Hepatic stellate cell (primary cell): ENCODE data around the gene RPRD2.
"Not testable (repeated sequence)": the region's sequence is repeated elsewhere in the genome, so short reads cannot be mapped to it uniquely, and the experiment has no call there.

Source experiments
- DNase-seq: peaks from one replicate; pipeline ENCODE4 v3.0.0; 2011; ENCODE audit warnings: low spot score

Gene RPRD2

GRCh38 chr1:150363426-150364230, at the start of gene RPRD2:
Gene RPRD2 (plus strand): TSS chr1:150364147. CDS start chr1:150364715, 568 bp downstream.
- DNase-seq: peak; percentile 99

DNA sequence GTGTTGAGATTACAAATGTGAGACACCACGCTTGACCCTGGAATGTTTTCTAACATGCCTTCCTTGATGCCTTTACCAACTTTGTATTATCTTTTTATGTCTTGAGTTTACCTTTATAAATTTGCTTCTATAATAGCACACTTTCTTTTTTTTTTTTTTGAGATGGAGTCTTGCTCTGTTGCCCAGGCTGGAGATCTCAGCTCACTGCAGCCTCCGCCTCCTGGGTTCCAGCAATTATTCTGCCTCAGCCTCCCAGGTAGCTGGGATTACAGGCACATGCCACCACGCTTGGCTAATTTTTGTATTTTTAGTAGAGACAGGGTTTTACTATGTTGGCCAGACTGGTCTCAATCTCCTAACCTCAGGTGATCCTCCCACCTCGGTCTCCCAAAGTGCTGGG, 49.3 kb upstream of the RPRD2 start:
- DNase-seq: not testable (repeated sequence)

DNA sequence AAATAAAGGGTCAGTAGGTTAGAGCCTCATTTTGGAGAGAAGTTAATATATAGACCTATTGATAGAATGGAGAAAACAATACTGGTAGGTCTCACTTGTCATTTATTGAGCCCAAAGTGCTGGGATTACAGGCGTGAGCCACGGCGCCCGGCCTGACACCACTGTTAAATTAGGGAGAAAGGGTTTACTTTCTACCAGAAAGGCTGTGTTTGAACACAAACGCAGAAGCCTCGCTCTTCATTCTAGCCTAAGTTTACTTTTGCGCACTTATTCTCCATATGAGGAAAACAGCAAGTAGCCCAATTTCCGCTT, 43.3 kb upstream of the RPRD2 start:
- DNase-seq: no peak

DNA sequence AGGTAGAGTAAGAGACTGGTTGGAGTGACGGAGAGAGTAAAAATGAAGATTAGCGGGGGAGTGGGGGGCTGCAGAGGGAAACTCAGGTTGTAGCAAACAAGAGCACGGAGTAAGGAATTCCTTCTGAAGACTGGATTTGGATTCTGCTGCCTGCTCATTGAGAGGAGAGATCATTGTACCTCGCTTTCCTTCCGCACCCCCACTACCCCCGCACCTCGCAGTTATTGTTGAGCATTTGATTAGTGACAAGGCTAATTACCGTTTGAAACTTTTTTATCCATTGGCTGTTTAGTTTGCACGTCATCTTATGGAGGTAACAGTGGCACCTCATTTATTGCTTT, 42.2 kb upstream of the RPRD2 start:
- peak; percentile 17 for DNase-seq

DNA sequence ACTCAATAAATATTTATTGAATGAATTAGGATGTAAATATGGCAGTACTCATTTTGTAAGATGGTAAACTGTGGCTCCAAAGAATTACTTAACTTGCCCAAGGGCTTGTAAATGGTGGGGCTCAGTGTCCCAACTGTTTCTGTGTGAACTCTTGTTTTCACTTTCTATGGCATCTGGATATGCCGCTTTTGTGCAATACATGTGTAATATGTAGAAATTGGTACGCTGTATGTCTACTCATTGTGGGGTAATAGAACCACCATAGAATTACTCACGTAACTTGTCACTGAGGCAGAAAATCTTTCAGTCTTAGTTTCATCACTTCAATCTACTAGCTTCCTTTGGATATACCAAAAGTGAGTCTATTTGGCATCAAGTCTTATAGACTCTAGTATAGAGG, 41.6 kb upstream of the RPRD2 start:
- DNase-seq: no peak

DNA sequence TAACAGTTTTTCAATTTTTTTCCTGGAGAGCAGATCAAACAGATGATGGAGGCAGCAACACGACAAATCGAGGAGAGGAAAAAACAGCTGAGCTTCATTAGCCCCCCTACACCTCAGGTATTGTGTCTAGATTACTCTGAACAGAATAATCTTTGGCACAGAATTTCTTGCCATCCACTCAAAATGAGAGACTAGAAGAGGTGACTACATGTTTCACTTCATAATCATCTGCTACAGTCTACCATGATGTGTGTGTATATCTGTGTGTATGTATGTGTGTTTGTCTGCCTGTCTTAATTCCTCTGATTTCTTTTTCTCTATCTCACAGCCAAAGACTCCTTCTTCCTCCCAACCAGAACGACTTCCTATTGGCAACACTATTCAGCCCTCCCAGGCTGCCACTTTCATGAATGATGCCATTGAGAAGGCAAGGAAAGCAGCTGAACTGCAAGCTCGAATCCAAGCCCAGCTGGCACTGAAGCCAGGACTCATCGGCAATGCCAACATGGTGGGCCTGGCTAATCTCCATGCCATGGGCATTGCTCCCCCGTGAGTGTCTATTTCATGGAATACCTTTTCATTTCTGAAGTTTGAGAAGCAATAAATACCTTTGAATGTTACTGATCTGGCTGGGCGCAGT, 31.2 kb upstream of the RPRD2 start:
- DNase-seq: no peak

DNA sequence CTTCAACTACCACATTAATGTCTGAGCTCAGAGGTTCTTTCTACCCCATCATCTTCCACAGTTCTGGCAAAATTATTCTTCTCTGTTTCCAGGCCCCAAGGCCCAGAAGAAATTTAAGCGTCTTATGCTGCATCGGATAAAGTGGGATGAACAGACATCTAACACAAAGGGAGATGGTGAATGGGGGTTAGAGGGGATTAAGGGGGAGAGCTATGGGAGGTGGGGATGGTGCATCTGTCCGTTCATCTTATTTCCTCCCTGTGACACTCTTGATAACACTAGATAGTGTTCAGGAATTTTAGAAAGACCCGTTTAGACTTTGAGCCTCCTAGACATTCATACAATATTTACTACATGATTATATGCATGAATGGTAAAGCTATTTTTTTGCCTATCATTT, 17.6 kb upstream of the RPRD2 start:
- no peak for DNase-seq

DNA sequence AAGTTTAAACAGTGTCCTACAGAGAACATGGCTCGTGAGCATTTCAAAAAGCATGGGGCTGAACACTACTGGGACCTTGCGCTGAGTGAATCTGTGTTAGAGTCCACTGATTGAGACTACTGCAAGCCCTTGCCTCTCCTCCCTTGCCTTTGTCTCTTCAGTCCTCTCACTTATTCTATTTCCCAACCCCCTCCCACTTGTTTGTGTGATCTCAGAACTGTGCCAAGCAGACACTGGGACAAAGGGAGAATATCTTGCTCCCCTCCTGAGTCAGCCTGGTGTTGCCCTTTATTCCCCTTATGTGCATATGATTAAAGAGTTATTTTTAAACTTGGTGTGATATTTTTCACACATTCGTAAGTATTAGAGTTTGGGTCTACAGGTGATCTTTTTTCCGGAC, 11.1 kb upstream of the RPRD2 start:
- DNase-seq: no peak

DNA sequence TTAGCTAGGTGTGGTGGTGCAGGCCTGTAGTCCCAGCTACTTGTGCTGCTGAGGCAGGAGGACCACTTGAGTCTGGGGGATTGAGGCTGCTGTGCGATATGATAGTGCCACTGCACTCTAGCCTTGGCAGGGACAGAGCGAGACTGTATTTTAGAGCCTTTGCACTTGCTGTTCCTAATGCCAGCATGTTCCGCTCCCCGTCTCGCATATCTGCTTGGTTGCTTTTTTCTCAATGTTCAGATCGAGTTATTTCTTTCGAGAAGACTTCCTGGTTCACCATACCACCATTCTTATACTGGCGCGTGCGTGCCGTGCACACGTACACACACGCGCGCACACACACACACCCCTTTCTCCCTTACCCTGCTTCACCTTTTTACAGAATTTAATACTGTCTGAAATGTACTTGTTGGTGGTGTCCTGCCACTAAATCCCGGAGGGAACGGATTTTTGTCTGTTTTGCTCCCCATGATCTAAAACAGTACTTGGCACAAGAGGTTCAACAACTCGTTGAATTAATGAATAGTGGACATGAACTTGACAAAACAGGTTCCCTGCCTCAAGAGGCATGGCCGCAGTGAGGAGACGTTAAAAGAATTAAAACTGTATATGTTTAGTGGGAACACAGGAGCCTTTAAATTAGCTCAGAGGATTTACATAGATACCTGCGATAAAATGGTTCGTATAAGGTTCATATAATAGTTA, 1.1 kb upstream of the RPRD2 start:
- DNase-seq: no peak

DNA sequence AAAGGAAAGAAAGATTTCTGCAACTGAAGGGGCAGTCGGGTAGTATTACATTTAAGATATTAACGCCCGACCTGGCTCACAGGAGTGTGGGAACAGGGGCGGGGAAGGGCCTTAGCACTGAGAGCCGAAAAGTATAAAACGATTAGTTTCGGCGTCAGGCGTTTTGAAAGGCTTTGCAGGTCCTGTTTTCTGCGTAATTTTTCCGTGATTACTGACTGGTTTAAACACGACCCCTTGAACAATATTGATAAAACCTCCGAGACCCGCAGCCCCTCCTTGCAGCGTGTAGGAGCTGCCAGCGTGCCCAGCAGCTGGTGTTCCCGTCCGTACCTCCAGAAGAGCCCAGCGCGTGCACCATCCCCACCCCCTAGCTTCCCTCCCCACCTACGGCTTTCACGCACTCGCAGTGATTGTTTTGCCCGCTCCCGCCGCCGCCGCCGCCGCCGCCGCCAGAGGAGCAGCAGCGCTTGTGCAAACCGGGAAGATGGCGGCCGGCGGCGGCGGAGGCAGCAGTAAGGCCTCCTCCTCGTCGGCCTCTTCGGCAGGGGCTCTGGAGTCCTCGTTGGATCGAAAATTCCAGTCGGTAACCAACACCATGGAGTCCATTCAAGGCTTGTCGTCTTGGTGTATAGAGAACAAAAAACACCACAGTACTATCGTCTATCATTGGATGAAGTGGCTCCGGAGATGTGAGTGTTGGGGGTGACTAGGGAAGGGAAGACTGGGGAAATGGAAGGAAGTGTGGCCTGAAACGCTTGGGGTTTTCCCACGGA, 470 bp downstream of the RPRD2 start:
- DNase-seq: peak; percentile 67

- no peak for DNase-seq
These were observed 2.0 kb downstream of the RPRD2 start for GRCh38 chr1:150365941-150366340.

DNA sequence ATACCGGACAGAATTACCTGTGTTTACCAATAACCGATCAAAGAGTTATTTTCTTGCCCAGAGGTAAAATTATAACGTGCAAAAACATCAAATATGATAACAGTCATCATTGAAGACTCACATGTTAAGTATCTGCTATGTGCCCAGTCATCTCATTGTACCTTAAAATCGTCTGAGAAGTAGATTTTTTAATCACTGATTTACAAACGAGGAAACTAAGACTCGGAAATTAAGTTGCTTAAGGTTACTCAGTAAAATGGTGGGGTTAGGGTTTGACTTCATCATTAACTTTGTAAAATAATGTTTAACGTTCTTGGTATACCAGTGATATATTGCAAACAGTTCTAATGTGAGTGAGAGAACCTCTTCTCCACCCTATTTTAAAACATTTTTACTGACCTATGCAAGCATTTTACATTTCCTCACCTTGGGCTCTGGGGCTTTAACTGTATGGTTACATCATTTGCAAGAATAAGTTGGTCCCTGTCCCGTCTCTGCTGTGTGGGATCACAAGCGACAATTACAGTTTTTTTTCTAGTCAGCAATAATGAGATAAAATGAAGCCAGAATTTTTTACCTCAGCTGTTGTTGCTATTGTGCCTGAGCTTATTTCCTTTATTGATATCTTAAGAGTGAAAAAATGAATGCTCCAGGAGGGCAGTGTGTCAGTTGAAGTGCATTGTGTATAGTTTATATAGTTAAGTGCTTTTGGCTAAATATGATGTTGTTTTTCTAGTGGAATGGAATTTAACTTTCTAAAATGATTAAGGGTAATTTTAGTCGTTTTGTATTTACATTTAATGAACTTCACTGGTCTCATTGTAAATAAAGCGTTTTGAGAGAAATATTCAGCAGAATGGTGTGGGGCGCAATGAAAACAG, 2.7 kb downstream of the RPRD2 start:
- no peak for DNase-seq

DNA sequence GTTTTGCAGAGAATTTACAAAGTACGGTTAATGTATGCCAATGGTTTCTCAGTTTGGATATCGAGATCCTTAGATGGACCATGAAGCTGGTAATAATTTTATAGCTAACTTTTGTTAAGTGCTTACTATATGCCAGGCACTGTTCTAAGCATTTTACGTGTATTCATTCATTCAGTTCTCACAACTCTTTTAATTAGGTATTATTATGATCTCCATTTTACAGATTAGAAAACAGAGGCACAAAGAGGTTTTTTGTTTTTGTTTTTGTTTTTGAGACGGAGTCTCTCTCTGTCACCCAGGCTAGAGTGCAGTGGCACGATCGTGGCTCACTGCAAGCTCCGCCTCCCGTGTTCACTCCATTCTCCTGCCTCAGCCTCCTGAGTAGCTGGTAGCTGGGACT, 7.2 kb downstream of the RPRD2 start:
- DNase-seq: no peak

- no peak for DNase-seq
These were observed 8.6 kb downstream of the RPRD2 start for GRCh38 chr1:150372580-150372979.

DNA sequence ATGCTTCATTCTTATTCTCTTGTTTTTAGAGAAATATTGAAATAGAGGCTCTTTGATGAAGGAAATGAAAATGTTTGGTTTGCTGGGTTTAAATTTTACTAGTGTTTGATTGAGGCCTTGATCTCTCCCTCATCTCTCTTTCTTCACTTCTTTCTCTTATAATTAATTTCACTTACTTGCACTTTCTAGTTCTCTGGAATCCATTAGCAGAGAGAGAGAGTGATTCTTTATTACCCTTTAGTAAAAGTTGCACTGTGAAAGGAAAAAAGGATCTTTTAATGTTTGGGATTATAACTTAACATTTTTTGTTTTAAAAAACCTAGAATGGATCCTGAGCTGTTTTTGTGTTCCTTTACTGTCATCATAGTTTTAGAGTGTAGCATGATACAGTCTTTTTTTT, 12.2 kb downstream of the RPRD2 start:
- DNase-seq: no peak

DNA sequence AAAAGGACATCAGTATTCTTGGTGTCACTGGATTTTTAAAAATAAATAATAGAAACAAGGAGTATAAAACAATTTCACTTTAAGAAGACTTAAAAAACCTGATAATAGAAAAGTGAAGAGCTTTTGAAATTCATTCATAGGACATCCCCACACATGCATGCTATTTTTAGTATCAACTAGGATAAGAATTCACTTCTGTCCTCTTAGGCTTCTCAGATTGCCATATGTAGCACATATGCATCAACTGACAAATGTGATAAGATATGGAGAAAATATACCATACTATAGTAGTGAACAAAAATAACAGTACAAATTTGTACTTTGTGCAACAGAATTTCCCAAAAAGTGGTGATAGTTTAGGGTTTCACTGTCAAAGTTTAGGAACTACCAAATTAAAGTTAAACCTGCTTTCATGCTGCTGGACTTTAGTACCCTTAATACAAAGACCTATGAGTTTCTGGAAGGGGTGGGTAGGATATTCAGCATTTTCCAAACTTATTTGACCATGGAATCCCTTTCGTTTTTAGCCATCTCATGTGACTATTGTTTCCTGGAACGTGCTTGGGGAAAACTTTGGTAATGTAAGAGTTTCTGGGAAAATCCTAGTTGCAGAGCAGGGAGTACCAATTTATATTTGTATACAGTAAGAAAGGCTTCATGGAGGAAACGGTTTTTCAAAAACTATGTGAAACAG, 19.8 kb downstream of the RPRD2 start:
- DNase-seq: no peak

- no peak for DNase-seq
These were observed 21.8 kb downstream of the RPRD2 start for GRCh38 chr1:150385537-150386445.

DNA sequence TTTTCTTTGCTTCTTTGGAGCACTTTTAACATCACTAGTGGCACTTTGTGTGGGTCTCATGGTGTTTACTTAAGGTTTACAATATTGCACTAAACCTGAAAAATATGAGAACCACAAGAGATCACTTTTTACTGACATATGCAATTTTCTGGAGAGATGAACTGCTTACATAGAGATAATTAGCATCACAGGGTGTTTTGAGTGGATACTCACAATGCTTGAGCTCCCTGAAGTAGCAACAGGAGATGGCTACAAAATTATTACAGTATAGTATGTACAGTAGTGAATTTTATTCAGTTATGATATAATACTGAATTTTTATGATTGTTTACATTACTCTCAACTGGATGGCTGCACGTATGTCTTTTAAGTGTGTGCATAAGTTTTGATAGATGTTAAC, 22.6 kb downstream of the RPRD2 start:
- DNase-seq: no peak

DNA sequence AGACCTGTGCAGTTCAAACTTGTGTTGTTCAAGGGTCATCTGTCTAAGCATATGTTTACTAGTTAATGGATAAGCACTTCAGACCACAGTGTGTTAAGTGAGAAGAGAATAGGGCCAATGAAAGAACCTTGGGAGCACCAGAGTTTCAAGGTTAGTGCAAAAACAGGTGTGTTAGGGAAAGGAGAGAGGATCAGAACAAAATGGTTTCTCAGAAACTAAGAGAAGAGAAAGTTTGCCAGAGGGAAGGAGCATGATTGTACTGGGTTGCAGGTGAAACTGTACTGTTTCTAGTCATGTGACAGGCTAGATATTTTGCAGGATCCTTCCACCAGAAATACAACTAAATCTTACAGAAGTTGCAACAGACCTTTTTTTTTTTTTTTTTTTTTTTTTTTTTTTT, 23.3 kb downstream of the RPRD2 start:
- no peak for DNase-seq

GRCh38 chr1:150388241-150388640, 24.3 kb downstream of the RPRD2 start:
- DNase-seq: no peak
